ENCODE measurements around the gene CRABP1. TPM values are rescaled to one million over a fixed set of nuclear protein-coding genes. Genes with fewer than 3 reads are reported as not detected.

The CRABP1 gene
- total RNA-seq, 1 experiment from 2014 or later = 0.47 TPM

DNA sequence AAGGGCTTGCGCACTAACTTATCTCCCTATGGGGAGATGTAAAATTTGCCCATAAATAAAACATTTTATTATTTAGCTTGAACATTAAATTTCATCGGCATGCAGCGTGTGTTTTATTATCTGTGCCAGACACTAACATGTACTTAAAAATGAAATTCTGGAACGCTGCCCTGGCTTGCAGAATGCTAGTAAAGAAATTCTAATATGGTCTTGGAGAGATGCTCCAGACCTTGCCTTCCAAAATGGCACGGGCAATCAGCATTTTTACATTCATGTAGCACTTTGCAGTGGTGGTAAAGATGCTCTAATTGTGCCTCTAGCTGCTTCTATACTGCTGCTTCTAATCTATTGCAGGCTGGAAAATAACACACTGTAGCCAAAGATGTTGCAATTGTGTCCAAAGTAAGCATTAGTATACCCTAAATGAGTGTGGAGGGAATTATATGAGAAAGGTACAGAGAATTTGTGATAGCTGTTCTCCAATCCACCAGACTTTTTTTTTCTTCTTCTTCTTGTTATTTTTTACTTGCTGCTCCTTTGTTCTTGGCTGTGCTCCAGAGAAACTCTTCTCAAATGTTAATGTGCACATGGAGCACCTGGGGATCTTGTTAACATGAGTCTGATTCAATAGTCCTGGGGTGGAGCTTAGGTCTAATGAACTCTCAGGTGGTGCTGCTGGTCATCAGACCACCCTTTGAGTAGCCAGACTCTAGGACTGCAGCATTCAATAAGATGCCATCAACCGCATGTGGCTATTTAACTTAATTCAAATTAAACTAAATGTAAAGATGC, 47.3 kb downstream of the CRABP1 start:
- H3K27me3 ChIP-seq (ENCODE audit: insufficient read depth, low read length) = peaks cover 4% of the 10 kb centered on the region; the same call in 1 of the 2 replicates
- TF ChIP-seq SIN3A (IDR thresholded peaks at IDR 0.05; ENCODE audit: low read depth) (no peak), SRF (IDR thresholded peaks at IDR 0.05; ENCODE audit: low read depth) (no peak), FOSL1 (IDR thresholded peaks at IDR 0.05; ENCODE audit: low read depth) (no peak), POLR2A (IDR thresholded peaks at IDR 0.05; ENCODE audit: borderline replicate concordance, extremely low read depth, insufficient read depth, insufficient read length) (no peak), CBX3 (IDR thresholded peaks at IDR 0.05; ENCODE audit: low read depth) (no peak), CEBPB (IDR thresholded peaks at IDR 0.05; ENCODE audit: low read depth) (no peak), JUND (IDR thresholded peaks at IDR 0.05) (no peak), EGR1 (IDR thresholded peaks at IDR 0.05; ENCODE audit: low read depth) (no peak), POLR2AphosphoS5 (IDR thresholded peaks at IDR 0.05; ENCODE audit: low read depth, low read length) (no peak), ZNF274 (IDR thresholded peaks at IDR 0.05; ENCODE audit: low read depth, low read length) (no peak), EZH2 (IDR thresholded peaks at IDR 0.05) (no peak), SP1 (IDR thresholded peaks at IDR 0.05; ENCODE audit: low read depth) (no peak)
- TF ChIP-seq, protein P1, sequence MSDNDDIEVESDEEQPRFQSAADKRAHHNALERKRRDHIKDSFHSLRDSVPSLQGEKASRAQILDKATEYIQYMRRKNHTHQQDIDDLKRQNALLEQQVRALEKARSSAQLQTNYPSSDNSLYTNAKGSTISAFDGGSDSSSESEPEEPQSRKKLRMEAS (IDR thresholded peaks at IDR 0.05) = no peak
- TF ChIP-seq, protein P2, sequence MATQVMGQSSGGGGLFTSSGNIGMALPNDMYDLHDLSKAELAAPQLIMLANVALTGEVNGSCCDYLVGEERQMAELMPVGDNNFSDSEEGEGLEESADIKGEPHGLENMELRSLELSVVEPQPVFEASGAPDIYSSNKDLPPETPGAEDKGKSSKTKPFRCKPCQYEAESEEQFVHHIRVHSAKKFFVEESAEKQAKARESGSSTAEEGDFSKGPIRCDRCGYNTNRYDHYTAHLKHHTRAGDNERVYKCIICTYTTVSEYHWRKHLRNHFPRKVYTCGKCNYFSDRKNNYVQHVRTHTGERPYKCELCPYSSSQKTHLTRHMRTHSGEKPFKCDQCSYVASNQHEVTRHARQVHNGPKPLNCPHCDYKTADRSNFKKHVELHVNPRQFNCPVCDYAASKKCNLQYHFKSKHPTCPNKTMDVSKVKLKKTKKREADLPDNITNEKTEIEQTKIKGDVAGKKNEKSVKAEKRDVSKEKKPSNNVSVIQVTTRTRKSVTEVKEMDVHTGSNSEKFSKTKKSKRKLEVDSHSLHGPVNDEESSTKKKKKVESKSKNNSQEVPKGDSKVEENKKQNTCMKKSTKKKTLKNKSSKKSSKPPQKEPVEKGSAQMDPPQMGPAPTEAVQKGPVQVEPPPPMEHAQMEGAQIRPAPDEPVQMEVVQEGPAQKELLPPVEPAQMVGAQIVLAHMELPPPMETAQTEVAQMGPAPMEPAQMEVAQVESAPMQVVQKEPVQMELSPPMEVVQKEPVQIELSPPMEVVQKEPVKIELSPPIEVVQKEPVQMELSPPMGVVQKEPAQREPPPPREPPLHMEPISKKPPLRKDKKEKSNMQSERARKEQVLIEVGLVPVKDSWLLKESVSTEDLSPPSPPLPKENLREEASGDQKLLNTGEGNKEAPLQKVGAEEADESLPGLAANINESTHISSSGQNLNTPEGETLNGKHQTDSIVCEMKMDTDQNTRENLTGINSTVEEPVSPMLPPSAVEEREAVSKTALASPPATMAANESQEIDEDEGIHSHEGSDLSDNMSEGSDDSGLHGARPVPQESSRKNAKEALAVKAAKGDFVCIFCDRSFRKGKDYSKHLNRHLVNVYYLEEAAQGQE (IDR thresholded peaks at IDR 0.05; ENCODE audit: low read depth) = no peak
- TF ChIP-seq, protein P3, sequence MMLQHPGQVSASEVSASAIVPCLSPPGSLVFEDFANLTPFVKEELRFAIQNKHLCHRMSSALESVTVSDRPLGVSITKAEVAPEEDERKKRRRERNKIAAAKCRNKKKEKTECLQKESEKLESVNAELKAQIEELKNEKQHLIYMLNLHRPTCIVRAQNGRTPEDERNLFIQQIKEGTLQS (IDR thresholded peaks at IDR 0.05) = no peak
- intact Hi-C loops (cut with micrococcal nuclease) = no loop called here
- no peak for DNase-seq (ENCODE audit: low read depth, low spot score)
- no TSS peak for BruUV-seq (replicated peaks)
- H3K9me2 ChIP-seq (ENCODE audit: insufficient read depth) = no peaks in the 10 kb centered on the region
- H3K9me3 ChIP-seq (ENCODE audit: control insufficient read depth in 1 of 2, insufficient read depth in 1 of 2, low read depth in 1 of 2, low read length in 2 of 2) = no peaks in the 10 kb centered on the region
- ATAC-seq = no peak
- no peak overlapping the region for H3K4me3 ChIP-seq (replicated peaks in 1 of 2; ENCODE audit: low read depth in 1 of 2, low read length in 2 of 2)
- ChIA-PET POLR2A (no interaction called here), CTCF (no interaction called here), RAD21 (ENCODE audit: low non-redundant PET in 1 of 2, low total read pairs in 2 of 2, uncharacterized antibody in 2 of 2, unreplicated experiment in 2 of 2) (no interaction called here)
- H3K27ac ChIP-seq (ENCODE audit: low read depth, low read length) = no peak overlapping the region
- H3K36me3 ChIP-seq (ENCODE audit: control insufficient read depth in 1 of 2, insufficient read depth in 2 of 2, low read length in 2 of 2) = no peaks in the 10 kb centered on the region
- no peak overlapping the region for H3K4me2 ChIP-seq (ENCODE audit: low read length)
- no peak overlapping the region for H3K9ac ChIP-seq (ENCODE audit: low read length)
- no peaks in the 10 kb centered on the region for H3K4me1 ChIP-seq (ENCODE audit: control insufficient read depth in 1 of 2, insufficient read depth in 2 of 2, low read length in 2 of 2)
- H3K79me2 ChIP-seq (ENCODE audit: insufficient read depth, low read length) = no peaks in the 10 kb centered on the region
- no peaks in the 10 kb centered on the region for H4K20me1 ChIP-seq (ENCODE audit: insufficient read depth)
- no peak overlapping the region for H2AFZ ChIP-seq (ENCODE audit: low read depth, low read length, poor library complexity, severe bottlenecking)

Measured in HCT116 (cell line).